ENCODE measurements around the gene PGK2.

The PGK2 gene

GRCh38 chr6:49833386-49833785, 46.3 kb upstream of the PGK2 start:
- ATAC-seq, result no peak
- TF ChIP-seq PPARA (CRISPR knock-in tag; IDR thresholded peaks at IDR 0.05; ENCODE audit: borderline replicate concordance) (no peak), ESRRG (CRISPR knock-in tag; IDR thresholded peaks at IDR 0.05) (no peak), ZFP3 (CRISPR knock-in tag; IDR thresholded peaks at IDR 0.05) (no peak), CREB5 (CRISPR knock-in tag; IDR thresholded peaks at IDR 0.05; ENCODE audit: low read depth) (no peak), ZNF70 (CRISPR knock-in tag; IDR thresholded peaks at IDR 0.05) (no peak), BACH2 (CRISPR knock-in tag; IDR thresholded peaks at IDR 0.05; ENCODE audit: borderline replicate concordance) (no peak), ZNF565 (CRISPR knock-in tag; conservative IDR thresholded peaks at IDR 0.05; ENCODE audit: low read depth) (no peak), TOX (CRISPR knock-in tag; IDR thresholded peaks at IDR 0.05; ENCODE audit: borderline replicate concordance) (no peak), ARNTL (CRISPR knock-in tag; IDR thresholded peaks at IDR 0.05; ENCODE audit: borderline replicate concordance, low read depth) (no peak), ISL1 (CRISPR knock-in tag; IDR thresholded peaks at IDR 0.05) (no peak), OSR1 (CRISPR knock-in tag; IDR thresholded peaks at IDR 0.05) (no peak), SNAI2 (CRISPR knock-in tag; IDR thresholded peaks at IDR 0.05) (no peak), TCF4 (CRISPR knock-in tag; IDR thresholded peaks at IDR 0.05; ENCODE audit: borderline replicate concordance) (no peak), TSHZ2 (CRISPR knock-in tag; IDR thresholded peaks at IDR 0.05) (no peak), CSRNP3 (CRISPR knock-in tag; IDR thresholded peaks at IDR 0.05) (no peak), RARB (CRISPR knock-in tag; IDR thresholded peaks at IDR 0.05) (no peak), POU6F1 (CRISPR knock-in tag; IDR thresholded peaks at IDR 0.05; ENCODE audit: borderline replicate concordance, low read depth) (no peak)

- TF ChIP-seq ZC3H10 (CRISPR knock-in tag; IDR thresholded peaks at IDR 0.05) (no peak), TCF4 (CRISPR knock-in tag; IDR thresholded peaks at IDR 0.05; ENCODE audit: borderline replicate concordance) (no peak), ESRRG (CRISPR knock-in tag; IDR thresholded peaks at IDR 0.05) (no peak), TOX (CRISPR knock-in tag; IDR thresholded peaks at IDR 0.05; ENCODE audit: borderline replicate concordance) (no peak), TSHZ2 (CRISPR knock-in tag; IDR thresholded peaks at IDR 0.05) (no peak), ISL1 (CRISPR knock-in tag; IDR thresholded peaks at IDR 0.05) (no peak), PPARA (CRISPR knock-in tag; IDR thresholded peaks at IDR 0.05; ENCODE audit: borderline replicate concordance) (no peak), ZFP30 (CRISPR knock-in tag; IDR thresholded peaks at IDR 0.05) (no peak), ARNTL (CRISPR knock-in tag; IDR thresholded peaks at IDR 0.05; ENCODE audit: borderline replicate concordance, low read depth) (no peak), GLIS3 (CRISPR knock-in tag; IDR thresholded peaks at IDR 0.05) (no peak), ZNF70 (CRISPR knock-in tag; IDR thresholded peaks at IDR 0.05) (no peak), ZNF8 (CRISPR knock-in tag; IDR thresholded peaks at IDR 0.05) (no peak), BACH2 (CRISPR knock-in tag; IDR thresholded peaks at IDR 0.05; ENCODE audit: borderline replicate concordance) (no peak)
- ATAC-seq, result no peak
These were observed 39.8 kb upstream of the PGK2 start for GRCh38 chr6:49826743-49827406.
